Endodermal cell (in vitro differentiated cells): ENCODE measurements around the gene ORAI1. TPM values are rescaled to one million over a fixed set of nuclear protein-coding genes. Genes with fewer than 3 reads are reported as not detected.

Experiments used
- DNase-seq: peaks from one replicate; pipeline ENCODE4 v3.0.0-alpha.2; 2017
- H3K27ac ChIP-seq: 2 replicates; pipeline ENCODE4 v1.5.1; 2013; ENCODE audit warnings: mild to moderate bottlenecking, low read depth, low read length, moderate library complexity
- H3K27me3 ChIP-seq: 2 replicates; pipeline ENCODE4 v1.6.1; 2013; ENCODE audit warnings: mild to moderate bottlenecking, low read length, moderate library complexity; ENCODE audit not compliant: insufficient read depth, control insufficient read depth, poor library complexity, severe bottlenecking
- H3K36me3 ChIP-seq: 2 replicates; pipeline ENCODE4 v1.7.0; 2013; ENCODE audit warnings: mild to moderate bottlenecking, low read length, moderate library complexity; ENCODE audit not compliant: control insufficient read depth, insufficient read depth
- H3K4me1 ChIP-seq: one replicate; pipeline ENCODE4 v1.7.0; 2013; ENCODE audit warnings: low read length; ENCODE audit not compliant: control insufficient read depth, insufficient read depth
- H3K4me3 ChIP-seq: 2 replicates; pipeline ENCODE4 v1.5.1; 2013; ENCODE audit warnings: mild to moderate bottlenecking, low read length, moderate library complexity
- H3K9ac ChIP-seq: 2 replicates; pipeline ENCODE4 v1.6.1; 2013; ENCODE audit warnings: mild to moderate bottlenecking, low read length, moderate library complexity; ENCODE audit not compliant: poor library complexity, severe bottlenecking; ENCODE audit errors: extremely low read depth
- H3K9me3 ChIP-seq: 2 replicates; pipeline ENCODE4 v1.6.1; 2013; ENCODE audit warnings: mild to moderate bottlenecking, low read length, moderate library complexity; ENCODE audit not compliant: control insufficient read depth
- H3K27ac Mint-ChIP-seq: 2 replicates; pipeline ENCODE4 v1.8.0; 2020; ENCODE audit warnings: mixed read lengths
- H3K27me3 Mint-ChIP-seq: 2 replicates; pipeline ENCODE4 v1.8.0; 2021; ENCODE audit warnings: mild to moderate bottlenecking, mixed read lengths; ENCODE audit not compliant: insufficient read depth
- H3K36me3 Mint-ChIP-seq: 2 replicates; pipeline ENCODE4 v1.8.0; 2020; ENCODE audit warnings: low read depth, mixed read lengths
- H3K4me1 Mint-ChIP-seq: 2 replicates; pipeline ENCODE4 v1.8.0; 2020; ENCODE audit warnings: mixed read lengths
- H3K4me3 Mint-ChIP-seq: 2 replicates; pipeline ENCODE4 v1.8.0; 2020; ENCODE audit warnings: mild to moderate bottlenecking, moderate library complexity, mixed read lengths
- H3K9me3 Mint-ChIP-seq: 2 replicates; pipeline ENCODE4 v1.8.0; 2020; ENCODE audit warnings: mild to moderate bottlenecking, mixed read lengths
- WGBS, 2 experiments: methylation state at CpG; one replicate each; pipeline versions ENCODE4 v1.1.5 to v1.1.7; 2013; ENCODE audit warnings: missing lambda C conversion rate in 2 of 2, mixed read lengths in 1 of 2; ENCODE audit not compliant: insufficient coverage in 1 of 2, insufficient read length in 1 of 2; 5-methylcytosine and 5-hydroxymethylcytosine counted together
- total RNA-seq, 2 donors: library from RNA; stranded (reverse); fragmentation: NEBNext Ultra II Directional in 1 of 2; extraction: Animal tissue kit (Norgen Biotek cat#: 25700) in 1 of 2; gene quantifications; 2 replicates in 1 of 2; 3 replicates in 1 of 2; pipeline ENCODE4 v1.2.1, GENCODE V29; 2021
- TF ChIP-seq, protein P1 (sequence below): fragments of 200-600 bp; sonication (generic); conservative IDR thresholded peaks from 2 replicates; pipeline ENCODE4 v1.5.0; 2021; ENCODE audit warnings: antibody characterized with exemption, mild to moderate bottlenecking

ORAI1 gene
- total RNA-seq, 2 donors from 2014 or later, result 35.3 to 39.2 TPM

DNA sequence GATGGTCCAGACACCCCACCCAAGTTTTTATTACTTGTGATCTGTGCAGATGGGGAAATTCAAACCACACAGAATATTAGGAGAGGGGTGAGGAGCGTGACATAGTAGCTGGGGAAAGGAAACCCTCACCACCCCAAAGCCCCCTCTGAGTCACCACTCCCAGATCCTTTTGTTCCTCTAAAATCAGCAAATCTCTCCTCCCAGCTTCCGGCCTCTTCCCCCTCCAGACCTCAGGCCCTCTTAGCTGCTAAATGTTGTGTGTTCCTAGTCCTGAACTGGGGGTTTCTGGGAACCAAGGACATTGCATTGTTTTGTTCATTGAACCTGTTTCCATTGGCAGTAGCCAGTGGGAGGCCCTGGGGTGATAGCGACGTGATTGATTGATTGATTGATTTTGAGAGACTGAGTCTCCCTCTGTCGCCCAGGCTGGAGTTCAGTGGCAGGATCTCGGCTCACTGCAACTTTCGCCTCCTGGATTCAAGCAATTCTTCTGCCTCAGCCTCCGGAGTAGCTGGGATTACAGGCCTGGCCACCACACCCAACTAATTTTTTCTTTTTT lies 5.9 kb upstream of the ORAI1 start:
- H3K9me3 ChIP-seq, result no peaks in the 10 kb centered on the region
- no peaks in the 10 kb centered on the region for H3K27me3 ChIP-seq
- no peaks in the 10 kb centered on the region for H3K36me3 ChIP-seq
- H3K4me3 ChIP-seq, result no peak overlapping the region
- Mint-ChIP-seq H3K4me1 (peaks cover 17% of the 10 kb centered on the region), H3K27me3 (no peaks in the 10 kb centered on the region), H3K27ac (peak overlapping the region; percentile 73), H3K4me3 (no peak overlapping the region), H3K9me3 (no peaks in the 10 kb centered on the region), H3K36me3 (no peaks in the 10 kb centered on the region)
- no peak overlapping the region for H3K9ac ChIP-seq
- H3K4me1 ChIP-seq, result no peaks in the 10 kb centered on the region
- TF ChIP-seq, protein P1, sequence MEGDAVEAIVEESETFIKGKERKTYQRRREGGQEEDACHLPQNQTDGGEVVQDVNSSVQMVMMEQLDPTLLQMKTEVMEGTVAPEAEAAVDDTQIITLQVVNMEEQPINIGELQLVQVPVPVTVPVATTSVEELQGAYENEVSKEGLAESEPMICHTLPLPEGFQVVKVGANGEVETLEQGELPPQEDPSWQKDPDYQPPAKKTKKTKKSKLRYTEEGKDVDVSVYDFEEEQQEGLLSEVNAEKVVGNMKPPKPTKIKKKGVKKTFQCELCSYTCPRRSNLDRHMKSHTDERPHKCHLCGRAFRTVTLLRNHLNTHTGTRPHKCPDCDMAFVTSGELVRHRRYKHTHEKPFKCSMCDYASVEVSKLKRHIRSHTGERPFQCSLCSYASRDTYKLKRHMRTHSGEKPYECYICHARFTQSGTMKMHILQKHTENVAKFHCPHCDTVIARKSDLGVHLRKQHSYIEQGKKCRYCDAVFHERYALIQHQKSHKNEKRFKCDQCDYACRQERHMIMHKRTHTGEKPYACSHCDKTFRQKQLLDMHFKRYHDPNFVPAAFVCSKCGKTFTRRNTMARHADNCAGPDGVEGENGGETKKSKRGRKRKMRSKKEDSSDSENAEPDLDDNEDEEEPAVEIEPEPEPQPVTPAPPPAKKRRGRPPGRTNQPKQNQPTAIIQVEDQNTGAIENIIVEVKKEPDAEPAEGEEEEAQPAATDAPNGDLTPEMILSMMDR, result no peak
- DNase-seq, result peak; percentile 81
- H3K27ac ChIP-seq, result peak overlapping the region; percentile 1
- 68 to 76% methylated on average over 7 to 8 of the region's 8 CpGs for WGBS, 2 experiments

DNA sequence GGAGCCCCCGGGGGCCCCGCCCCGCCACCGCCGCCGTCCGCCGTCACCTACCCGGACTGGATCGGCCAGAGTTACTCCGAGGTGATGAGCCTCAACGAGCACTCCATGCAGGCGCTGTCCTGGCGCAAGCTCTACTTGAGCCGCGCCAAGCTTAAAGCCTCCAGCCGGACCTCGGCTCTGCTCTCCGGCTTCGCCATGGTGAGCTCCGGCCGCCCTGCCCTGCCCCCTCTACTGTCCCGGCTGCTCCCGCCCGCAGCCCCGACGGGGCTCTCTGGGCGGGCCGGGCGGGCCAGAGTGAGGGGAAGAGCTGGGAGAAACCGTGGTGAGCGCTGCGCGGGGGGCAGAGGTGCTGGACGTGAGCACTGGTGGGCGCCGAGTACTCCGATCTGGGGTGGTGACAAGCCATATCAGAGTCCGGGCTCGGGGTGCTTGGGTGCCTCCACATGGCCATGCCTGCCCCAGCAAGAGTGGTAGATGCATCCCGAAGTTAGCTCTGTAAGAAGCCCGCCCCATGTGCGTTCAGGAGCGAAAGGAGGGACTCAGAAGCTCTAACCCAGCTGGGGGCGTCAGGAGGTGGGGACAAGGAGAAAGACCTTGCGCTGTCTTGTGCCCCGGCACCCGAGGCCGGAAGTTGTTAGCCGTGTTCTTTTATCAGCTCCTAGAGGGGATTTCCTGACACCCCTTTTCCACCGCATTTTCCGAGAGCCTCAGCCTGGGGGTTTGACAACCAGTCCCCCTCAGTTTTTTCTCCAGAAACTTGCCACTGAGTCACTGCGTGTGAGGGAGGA lies 717 bp downstream of the ORAI1 start:
- Mint-ChIP-seq H3K27ac (peak overlapping the region; percentile 92), H3K4me3 (peak overlapping the region; percentile 89), H3K9me3 (no peaks in the 10 kb centered on the region), H3K36me3 (peaks cover 18% of the 10 kb centered on the region), H3K4me1 (peaks cover 39% of the 10 kb centered on the region), H3K27me3 (no peaks in the 10 kb centered on the region)
- Histone ChIP-seq H3K27ac (peak overlapping the region; percentile 41), H3K36me3 (no peaks in the 10 kb centered on the region), H3K9ac (peak overlapping the region; percentile 77), H3K9me3 (no peaks in the 10 kb centered on the region), H3K4me1 (peaks cover 9% of the 10 kb centered on the region), H3K27me3 (no peaks in the 10 kb centered on the region), H3K4me3 (peak overlapping the region; percentile 91)
- peak; percentile 92 for DNase-seq
- TF ChIP-seq, protein P1, result no peak
- 0 to 1% methylated on average over 18 to 53 of the region's 53 CpGs for WGBS, 2 experiments

DNA sequence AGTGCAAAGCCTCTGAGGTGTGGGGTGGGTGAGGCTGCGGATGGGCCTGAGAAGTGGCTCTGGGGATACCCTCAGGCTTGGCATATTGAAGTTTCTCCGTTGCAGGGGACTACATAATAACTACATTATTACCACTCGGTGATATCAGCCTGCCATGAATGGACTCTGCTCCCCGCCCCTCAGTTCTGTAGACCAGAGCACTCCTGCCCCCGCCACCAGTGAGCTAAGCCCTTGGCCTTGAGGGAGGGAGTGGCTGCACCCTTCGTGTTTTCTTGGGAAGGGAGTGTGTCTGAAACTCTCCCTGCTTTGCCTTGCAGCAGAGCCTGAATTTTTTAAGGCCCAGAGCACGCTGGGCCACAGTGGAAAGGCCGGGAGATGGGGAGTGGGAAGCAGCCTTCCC lies 1.7 kb downstream of the ORAI1 start:
- Histone ChIP-seq H3K4me3 (peak overlapping the region; percentile 91), H3K9ac (peak overlapping the region; percentile 77), H3K36me3 (no peaks in the 10 kb centered on the region), H3K27me3 (no peaks in the 10 kb centered on the region), H3K27ac (no peak overlapping the region), H3K4me1 (peaks cover 19% of the 10 kb centered on the region), H3K9me3 (no peaks in the 10 kb centered on the region)
- WGBS, 2 experiments, result 57 to 100% methylated on average over 1 to 8 of the region's 8 CpGs
- peaks cover 49% of the 10 kb centered on the region for H3K4me1 Mint-ChIP-seq
- H3K36me3 Mint-ChIP-seq, result peaks cover 19% of the 10 kb centered on the region
- H3K27me3 Mint-ChIP-seq, result no peaks in the 10 kb centered on the region
- DNase-seq, result no peak
- no peaks in the 10 kb centered on the region for H3K9me3 Mint-ChIP-seq
- TF ChIP-seq, protein P1, result no peak
- H3K27ac Mint-ChIP-seq, result peak overlapping the region; percentile 92
- peak overlapping the region; percentile 89 for H3K4me3 Mint-ChIP-seq
